ENCODE measurements around the gene AREL1. TPM values are rescaled to one million over a fixed set of nuclear protein-coding genes. Genes with fewer than 3 reads are reported as not detected.
A peak's percentile ranks its signal among the peaks of the same experiment; 100 is the strongest.

AREL1 gene
- total RNA-seq, 4 donors from 2014 or later = 45.6 to 61.1 (median 50.4) TPM

GRCh38 chr14:74691456-74691855 is 21.4 kb downstream of the AREL1 start:
- H3K36me3 ChIP-seq = peaks cover 14 to 19% of the 10 kb centered on the region in 2 donors
- H3K9me3 ChIP-seq = no peaks in the 10 kb centered on the region
- DNase-seq = no peak
- no peak for TF ChIP-seq POLR2A (IDR thresholded peaks at IDR 0.05)
- TF ChIP-seq, protein P1, sequence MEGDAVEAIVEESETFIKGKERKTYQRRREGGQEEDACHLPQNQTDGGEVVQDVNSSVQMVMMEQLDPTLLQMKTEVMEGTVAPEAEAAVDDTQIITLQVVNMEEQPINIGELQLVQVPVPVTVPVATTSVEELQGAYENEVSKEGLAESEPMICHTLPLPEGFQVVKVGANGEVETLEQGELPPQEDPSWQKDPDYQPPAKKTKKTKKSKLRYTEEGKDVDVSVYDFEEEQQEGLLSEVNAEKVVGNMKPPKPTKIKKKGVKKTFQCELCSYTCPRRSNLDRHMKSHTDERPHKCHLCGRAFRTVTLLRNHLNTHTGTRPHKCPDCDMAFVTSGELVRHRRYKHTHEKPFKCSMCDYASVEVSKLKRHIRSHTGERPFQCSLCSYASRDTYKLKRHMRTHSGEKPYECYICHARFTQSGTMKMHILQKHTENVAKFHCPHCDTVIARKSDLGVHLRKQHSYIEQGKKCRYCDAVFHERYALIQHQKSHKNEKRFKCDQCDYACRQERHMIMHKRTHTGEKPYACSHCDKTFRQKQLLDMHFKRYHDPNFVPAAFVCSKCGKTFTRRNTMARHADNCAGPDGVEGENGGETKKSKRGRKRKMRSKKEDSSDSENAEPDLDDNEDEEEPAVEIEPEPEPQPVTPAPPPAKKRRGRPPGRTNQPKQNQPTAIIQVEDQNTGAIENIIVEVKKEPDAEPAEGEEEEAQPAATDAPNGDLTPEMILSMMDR (IDR thresholded peaks at IDR 0.05) = no peak
- H3K4me3 ChIP-seq (replicated peaks in 1 of 3) = no peak overlapping the region
- WGBS, 2 donors = 87 to 91% methylated on average over 2 of the region's 2 CpGs
- H3K4me1 ChIP-seq = peaks cover 10% of the 10 kb centered on the region in 2 donors
- no peaks in the 10 kb centered on the region for H3K27me3 ChIP-seq
- intact Hi-C loops (cut with DNase I) = no loop called here
- H3K27ac ChIP-seq = no peak overlapping the region

DNA sequence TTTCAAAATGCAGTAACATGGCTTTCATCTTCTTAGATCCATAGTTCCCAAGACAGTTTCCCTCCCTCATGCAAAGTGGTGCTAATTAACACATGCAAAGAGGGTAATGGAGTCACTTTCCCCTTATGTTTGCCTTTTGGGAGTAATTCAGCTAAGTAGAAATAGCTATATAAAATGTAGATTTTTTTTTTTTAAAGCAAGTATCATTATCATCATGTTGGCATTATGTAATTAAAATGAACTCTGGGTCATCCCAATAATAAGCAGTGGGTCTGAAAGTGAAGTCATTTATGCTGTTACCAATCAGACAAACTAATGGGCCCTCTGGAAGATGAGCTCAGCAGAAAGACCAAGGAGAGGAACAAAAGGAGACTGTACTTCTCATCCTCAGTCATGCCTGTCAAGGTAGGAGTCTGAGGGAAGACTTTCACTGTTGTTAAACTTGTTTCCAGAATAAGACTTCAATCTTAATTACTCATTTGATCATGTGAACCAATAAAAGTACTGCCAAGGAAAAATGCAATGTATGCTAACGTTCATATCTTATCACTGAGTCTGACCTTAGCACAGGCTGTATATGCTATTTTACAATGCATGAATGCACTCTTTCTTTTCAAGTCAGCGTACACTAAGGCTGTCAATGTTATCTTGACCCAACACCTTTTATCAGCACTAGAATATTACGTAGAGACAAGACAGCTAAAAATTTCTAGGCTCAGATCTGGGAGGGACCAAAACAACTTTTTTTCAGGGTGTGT is 26.8 kb downstream of the AREL1 start:
- DNase-seq = no peak
- H3K27ac ChIP-seq = no peak overlapping the region
- no peaks in the 10 kb centered on the region for H3K9me3 ChIP-seq
- no peaks in the 10 kb centered on the region for H3K27me3 ChIP-seq
- TF ChIP-seq POLR2A (IDR thresholded peaks at IDR 0.05) = no peak
- TF ChIP-seq, protein P1 (IDR thresholded peaks at IDR 0.05) = no peak
- no peak overlapping the region for H3K4me3 ChIP-seq (replicated peaks in 1 of 3)
- peaks cover 13 to 16% of the 10 kb centered on the region in 2 donors for H3K36me3 ChIP-seq
- H3K4me1 ChIP-seq = peaks cover 0 to 17% of the 10 kb centered on the region in 2 donors
- 89 to 90% methylated on average over 3 of the region's 3 CpGs for WGBS, 2 donors
- intact Hi-C loops (cut with DNase I) = no loop called here

GRCh38 chr14:74685056-74685455 is 27.8 kb downstream of the AREL1 start:
- intact Hi-C loops (cut with DNase I) = no loop called here
- peaks cover 4 to 7% of the 10 kb centered on the region in 2 donors for H3K36me3 ChIP-seq
- WGBS, 2 donors = 96 to 97% methylated on average over 2 of the region's 2 CpGs

GRCh38 chr14:74684434-74684833 is 28.4 kb downstream of the AREL1 start:
- WGBS, 2 donors = 94 to 97% methylated on average over 11 to 12 of the region's 12 CpGs
- Histone ChIP-seq H3K4me1 (peaks cover 0 to 17% of the 10 kb centered on the region in 2 donors), H3K4me3 (replicated peaks in 1 of 3) (no peak overlapping the region), H3K36me3 (peaks cover 3 to 4% of the 10 kb centered on the region in 2 donors), H3K9me3 (no peaks in the 10 kb centered on the region), H3K27ac (peak overlapping the region in 1 of 3 donors; percentile 38), H3K27me3 (no peaks in the 10 kb centered on the region)
- no peak for TF ChIP-seq POLR2A (IDR thresholded peaks at IDR 0.05)
- TF ChIP-seq, protein P1 (IDR thresholded peaks at IDR 0.05) = no peak
- intact Hi-C loops (cut with DNase I) = no loop called here
- DNase-seq = no peak

More at GRCh38 chr14:74685056-74685455, 27.8 kb downstream of the AREL1 start:
- TF ChIP-seq, protein P1 (IDR thresholded peaks at IDR 0.05) = no peak
- TF ChIP-seq POLR2A (IDR thresholded peaks at IDR 0.05) = no peak
- Histone ChIP-seq H3K27ac (no peak overlapping the region), H3K4me1 (peaks cover 0 to 17% of the 10 kb centered on the region in 2 donors), H3K4me3 (replicated peaks in 1 of 3) (no peak overlapping the region), H3K27me3 (no peaks in the 10 kb centered on the region), H3K9me3 (no peaks in the 10 kb centered on the region)
- no peak for DNase-seq

- intact Hi-C loops (cut with DNase I) = no loop called here
- Histone ChIP-seq H3K9me3 (no peaks in the 10 kb centered on the region), H3K27ac (peak overlapping the region; percentile 14 to 38 (median 30))
Measured at GRCh38 chr14:74683406-74683805, 29.5 kb downstream of the AREL1 start.

More at GRCh38 chr14:74683406-74683805, 29.5 kb downstream of the AREL1 start:
- peaks cover 3 to 4% of the 10 kb centered on the region in 2 donors for H3K36me3 ChIP-seq
- no peak overlapping the region for H3K4me3 ChIP-seq (replicated peaks in 1 of 3)
- 72 to 82% methylated on average over 3 of the region's 3 CpGs for whole genome bisulfite sequencing, 2 donors
- H3K27me3 ChIP-seq = no peaks in the 10 kb centered on the region
- peaks cover 0 to 17% of the 10 kb centered on the region in 2 donors for H3K4me1 ChIP-seq
- DNase-seq = no peak
- TF ChIP-seq POLR2A (IDR thresholded peaks at IDR 0.05) = no peak
- TF ChIP-seq, protein P1 (IDR thresholded peaks at IDR 0.05) = no peak
